Sigmoid colon (tissue), 3 donors: ENCODE measurements around the gene TTC9B.

Experiments
- CTCF ChIP-seq, 4 experiments: fragments of 450-650 bp in 3 of 4; fragments of 200-600 bp in 1 of 4; IDR thresholded peaks; one replicate each; pipeline ENCODE4 v1.5.1; 2016 to 2019; ENCODE audit warnings: antibody characterized with exemption in 4 of 4, mild to moderate bottlenecking in 3 of 4, moderate library complexity in 2 of 4
- POLR2A ChIP-seq, 2 donors: fragments of 450-650 bp; IDR thresholded peaks; one replicate each; pipeline ENCODE4 v1.6.1; 2016; ENCODE audit warnings: antibody characterized with exemption in 2 of 2, mild to moderate bottlenecking in 2 of 2, moderate library complexity in 2 of 2

DNA sequence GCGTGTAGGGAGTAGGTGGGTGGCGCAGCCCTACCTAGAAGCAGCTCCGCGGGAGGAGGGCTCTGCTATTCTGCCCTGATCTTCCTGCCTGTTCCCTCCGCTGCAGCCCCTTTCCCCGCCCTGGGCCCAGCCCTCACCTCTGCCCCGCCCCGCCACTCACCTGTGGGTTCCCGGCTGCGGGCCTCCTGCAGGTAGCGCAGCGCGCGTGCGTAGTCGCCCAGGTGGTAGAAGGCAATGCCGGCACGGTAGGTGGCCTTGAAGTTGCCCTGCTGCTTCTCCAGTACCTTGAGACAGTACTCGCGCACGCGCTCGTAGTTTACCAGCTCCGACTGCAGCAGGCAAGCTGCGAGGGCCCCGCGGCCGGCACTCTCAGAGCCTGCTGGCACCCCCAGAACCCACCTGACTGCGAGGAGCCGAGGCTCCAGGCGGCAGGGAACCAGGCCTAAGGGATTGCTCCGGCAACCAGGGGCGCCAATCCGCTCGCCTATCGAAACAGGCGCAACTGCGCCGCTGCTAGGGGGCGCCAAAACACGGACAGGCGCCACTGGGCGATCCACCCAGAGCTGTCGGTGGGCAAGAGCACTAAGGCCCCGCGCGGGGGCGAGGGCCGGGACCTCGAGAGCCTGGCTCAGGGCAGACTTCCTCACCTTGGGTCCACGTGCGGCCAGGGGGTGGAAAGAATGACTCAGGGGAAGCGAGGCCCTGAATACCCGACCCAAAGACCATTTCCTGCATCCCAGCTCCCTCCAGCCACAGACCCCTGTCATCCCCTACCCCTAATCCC lies 965 bp downstream of the TTC9B start:
- no peak for TF ChIP-seq CTCF (IDR thresholded peaks at IDR 0.05)
- no peak for TF ChIP-seq POLR2A (IDR thresholded peaks at IDR 0.05)
